Natural killer cell (primary cell): ENCODE data around the gene EGFR. TPM values are rescaled to one million over a fixed set of nuclear protein-coding genes. Genes with fewer than 3 reads are reported as not detected.

Experiments used
- ATAC-seq, 3 donors: fragments of 150-1000 bp in 2 of 3; fragments of 200-7000 bp in 1 of 3; cut with Tn5 transposase; 1 replicate in 1 of 3; 2 replicates in 2 of 3; pipeline ENCODE4 v1.10.0; 2021; ENCODE audit warnings: mild to moderate bottlenecking in 2 of 3, moderate library complexity in 2 of 3
- DNase-seq, 2 donors: peaks; one replicate each; pipeline versions ENCODE4 v3.0.0 to v3.0.0-alpha.2; 2013 to 2021; ENCODE audit warnings: mixed read lengths in 1 of 2
- H3K27ac ChIP-seq: one replicate; pipeline ENCODE4 v1.5.1; 2013; ENCODE audit warnings: mild to moderate bottlenecking, low read length
- H3K27me3 ChIP-seq: one replicate; pipeline ENCODE4 v1.6.1; 2013; ENCODE audit warnings: low read length; ENCODE audit not compliant: control insufficient read depth, insufficient read depth
- H3K36me3 ChIP-seq: one replicate; pipeline ENCODE4 v1.6.1; 2013; ENCODE audit warnings: low read length; ENCODE audit not compliant: control insufficient read depth, insufficient read depth
- H3K4me1 ChIP-seq: one replicate; pipeline ENCODE4 v1.6.1; 2013; ENCODE audit warnings: low read length; ENCODE audit not compliant: control insufficient read depth, insufficient read depth
- H3K4me3 ChIP-seq: one replicate; pipeline ENCODE4 v1.5.1; 2013; ENCODE audit warnings: low read length
- H3K9me3 ChIP-seq: one replicate; pipeline ENCODE4 v1.6.1; 2013; ENCODE audit warnings: low read length; ENCODE audit not compliant: control insufficient read depth, insufficient read depth
- H3K27ac Mint-ChIP-seq, 2 donors: one replicate each; pipeline ENCODE4 v1.8.0; 2022; ENCODE audit warnings: mild to moderate bottlenecking in 2 of 2, mixed read lengths in 2 of 2, moderate library complexity in 1 of 2
- H3K27me3 Mint-ChIP-seq, 2 donors: one replicate each; pipeline ENCODE4 v1.8.0; 2022; ENCODE audit warnings: low read depth in 2 of 2, mixed read lengths in 2 of 2
- H3K36me3 Mint-ChIP-seq: one replicate; pipeline ENCODE4 v1.8.0; 2022; ENCODE audit warnings: mixed read lengths
- H3K4me1 Mint-ChIP-seq, 2 donors: one replicate each; pipeline ENCODE4 v1.8.0; 2022; ENCODE audit warnings: mixed read lengths in 2 of 2
- H3K4me3 Mint-ChIP-seq: one replicate; pipeline ENCODE4 v1.8.0; 2022; ENCODE audit warnings: mild to moderate bottlenecking, moderate library complexity, mixed read lengths
- H3K9me3 Mint-ChIP-seq, 2 donors: one replicate each; pipeline ENCODE4 v1.8.0; 2022; ENCODE audit warnings: mixed read lengths in 2 of 2
- WGBS: methylation state at CpG from one replicate; pipeline ENCODE4 v1.1.7; 2013; ENCODE audit warnings: missing lambda C conversion rate; ENCODE audit not compliant: insufficient coverage; 5-methylcytosine and 5-hydroxymethylcytosine counted together
- intact Hi-C: fragments of 100-400 bp; cut with micrococcal nuclease; formaldehyde crosslinking; loops from one replicate; pipeline ENCODE4 v1.14.2; 2022
- total RNA-seq, 4 donors: library from RNA; stranded (reverse); fragments of 120-200 nt in 1 of 4; gene quantifications; one replicate each; pipeline versions ENCODE4 v1.2.3 to v1.2.4, GENCODE V29; 2013 to 2022
- TF ChIP-seq, protein P1 (sequence below): fragments of 200-600 bp; IDR thresholded peaks from one replicate; pipeline ENCODE4 v1.8.0; 2022; ENCODE audit warnings: antibody characterized with exemption

The EGFR gene
- total RNA-seq, 3 donors from 2014 or later (not counting 1 experiment from before 2014, with no cell fraction given): not detected

DNA sequence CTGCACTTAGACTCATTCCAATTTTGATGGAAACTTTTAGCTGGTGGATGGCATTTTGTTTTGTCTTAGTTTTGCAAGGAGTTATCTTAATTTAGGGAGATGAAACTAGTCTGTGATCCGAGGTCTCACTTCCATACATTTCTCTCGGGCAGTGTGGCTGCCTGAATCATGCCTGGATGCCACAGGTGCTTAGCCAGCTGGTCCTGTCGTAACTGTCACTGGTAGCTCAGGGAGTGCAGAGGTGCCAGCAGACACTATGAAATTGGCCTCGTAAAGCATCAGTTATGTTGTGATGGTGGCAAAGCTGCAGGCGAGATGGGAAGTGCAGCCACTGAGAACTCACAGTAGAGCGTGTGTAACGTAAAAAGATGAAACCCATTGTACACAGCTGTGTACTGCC lies 74.9 kb downstream of the EGFR start:
- Mint-ChIP-seq H3K27me3 (peaks cover 0 to 5% of the 10 kb centered on the region in 2 donors), H3K36me3 (no peaks in the 10 kb centered on the region), H3K4me3 (no peak overlapping the region), H3K27ac (no peak overlapping the region), H3K4me1 (no peaks in the 10 kb centered on the region), H3K9me3 (no peaks in the 10 kb centered on the region)
- TF ChIP-seq, protein P1, sequence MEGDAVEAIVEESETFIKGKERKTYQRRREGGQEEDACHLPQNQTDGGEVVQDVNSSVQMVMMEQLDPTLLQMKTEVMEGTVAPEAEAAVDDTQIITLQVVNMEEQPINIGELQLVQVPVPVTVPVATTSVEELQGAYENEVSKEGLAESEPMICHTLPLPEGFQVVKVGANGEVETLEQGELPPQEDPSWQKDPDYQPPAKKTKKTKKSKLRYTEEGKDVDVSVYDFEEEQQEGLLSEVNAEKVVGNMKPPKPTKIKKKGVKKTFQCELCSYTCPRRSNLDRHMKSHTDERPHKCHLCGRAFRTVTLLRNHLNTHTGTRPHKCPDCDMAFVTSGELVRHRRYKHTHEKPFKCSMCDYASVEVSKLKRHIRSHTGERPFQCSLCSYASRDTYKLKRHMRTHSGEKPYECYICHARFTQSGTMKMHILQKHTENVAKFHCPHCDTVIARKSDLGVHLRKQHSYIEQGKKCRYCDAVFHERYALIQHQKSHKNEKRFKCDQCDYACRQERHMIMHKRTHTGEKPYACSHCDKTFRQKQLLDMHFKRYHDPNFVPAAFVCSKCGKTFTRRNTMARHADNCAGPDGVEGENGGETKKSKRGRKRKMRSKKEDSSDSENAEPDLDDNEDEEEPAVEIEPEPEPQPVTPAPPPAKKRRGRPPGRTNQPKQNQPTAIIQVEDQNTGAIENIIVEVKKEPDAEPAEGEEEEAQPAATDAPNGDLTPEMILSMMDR: no peak
- Histone ChIP-seq H3K27ac (no peak overlapping the region), H3K27me3 (no peaks in the 10 kb centered on the region), H3K4me3 (no peak overlapping the region), H3K36me3 (no peaks in the 10 kb centered on the region), H3K9me3 (no peaks in the 10 kb centered on the region), H3K4me1 (no peaks in the 10 kb centered on the region)
- ATAC-seq: no peak
- no peak for DNase-seq
- intact Hi-C loops: no loop called here
- WGBS: 76% methylated on average over 7 of the region's 7 CpGs

DNA sequence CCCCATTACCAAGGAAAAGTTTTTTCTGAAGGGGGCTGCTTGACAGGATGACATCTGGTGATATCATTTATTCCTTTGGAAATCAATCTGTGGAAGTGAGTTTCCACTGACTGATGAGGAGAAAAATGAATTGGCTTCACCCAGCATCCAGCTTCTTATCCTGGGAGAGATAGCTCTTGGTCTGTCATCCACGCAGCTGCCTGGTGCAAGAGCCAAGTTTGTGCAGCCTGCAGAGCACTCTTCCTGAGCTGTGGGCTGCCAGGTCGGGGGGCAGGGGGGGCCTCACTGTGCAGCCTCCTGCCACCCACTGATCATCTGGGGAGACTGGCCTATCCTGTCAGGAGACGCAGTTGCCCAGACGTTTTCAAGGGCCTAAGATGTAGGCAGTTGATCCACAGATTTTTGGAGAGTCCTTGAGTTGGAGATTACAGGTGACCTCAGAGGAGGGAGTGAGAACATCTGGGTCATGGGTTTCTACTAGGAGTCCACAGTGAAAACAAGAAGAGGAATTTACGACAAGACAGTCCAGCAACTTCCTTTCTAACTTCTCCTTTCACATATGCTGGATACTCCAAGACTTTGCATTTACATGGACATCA lies 75.4 kb downstream of the EGFR start:
- no peaks in the 10 kb centered on the region for H3K4me1 ChIP-seq
- DNase-seq (no peak), ATAC-seq (no peak)
- H3K9me3 Mint-ChIP-seq: no peaks in the 10 kb centered on the region
- peaks cover 0 to 8% of the 10 kb centered on the region in 2 donors for H3K27me3 Mint-ChIP-seq
- no peaks in the 10 kb centered on the region for H3K36me3 ChIP-seq
- H3K27ac ChIP-seq: no peak overlapping the region
- no peak overlapping the region for H3K4me3 Mint-ChIP-seq
- H3K4me3 ChIP-seq: no peak overlapping the region
- no peaks in the 10 kb centered on the region for H3K9me3 ChIP-seq
- WGBS: 55% methylated on average over 5 of the region's 5 CpGs
- H3K36me3 Mint-ChIP-seq: no peaks in the 10 kb centered on the region
- H3K27ac Mint-ChIP-seq: no peak overlapping the region
- intact Hi-C loops: no loop called here
- TF ChIP-seq, protein P1: no peak
- no peaks in the 10 kb centered on the region for H3K27me3 ChIP-seq
- no peaks in the 10 kb centered on the region for H3K4me1 Mint-ChIP-seq

DNA sequence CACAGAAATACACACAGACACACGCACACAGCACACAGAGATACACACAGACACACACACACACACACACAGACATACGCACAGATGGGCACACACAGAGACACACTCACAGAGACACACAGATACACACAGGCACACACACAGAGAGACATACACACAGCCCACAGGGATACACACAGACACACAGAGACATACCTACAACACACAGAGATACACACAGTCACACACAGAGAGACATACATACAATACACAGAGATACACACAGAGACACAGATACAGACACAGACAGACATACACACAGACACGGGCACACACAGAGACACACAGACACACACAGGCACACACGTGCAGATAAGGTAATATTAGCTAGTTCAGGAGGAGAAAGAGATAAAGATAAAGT lies 76.9 kb downstream of the EGFR start:
- no peaks in the 10 kb centered on the region for H3K9me3 ChIP-seq
- Mint-ChIP-seq H3K27me3 (peaks cover 0 to 12% of the 10 kb centered on the region in 2 donors), H3K9me3 (no peaks in the 10 kb centered on the region)

More for the DNA sequence above, 76.9 kb downstream of the EGFR start:
- DNase-seq (no peak), ATAC-seq (no peak)
- Histone ChIP-seq H3K36me3 (no peaks in the 10 kb centered on the region), H3K27me3 (no peaks in the 10 kb centered on the region), H3K4me1 (no peaks in the 10 kb centered on the region), H3K4me3 (no peak overlapping the region), H3K27ac (no peak overlapping the region)
- Mint-ChIP-seq H3K4me1 (no peaks in the 10 kb centered on the region), H3K36me3 (no peaks in the 10 kb centered on the region), H3K27ac (no peak overlapping the region), H3K4me3 (no peak overlapping the region)
- WGBS: 88% methylated on average over 2 of the region's 4 CpGs
- intact Hi-C loops: no loop called here
- TF ChIP-seq, protein P1: no peak
